ENCODE measurements around the gene HACE1. TPM values are rescaled to one million over a fixed set of nuclear protein-coding genes. Genes with fewer than 3 reads are reported as not detected.
"Not testable (repeated sequence)": the region's sequence is repeated elsewhere in the genome, so short reads cannot be mapped to it uniquely, and the experiment has no call there.

The HACE1 gene
- total RNA-seq, 2 experiments from 2014 or later: 15.6 to 22.0 TPM

GRCh38 chr6:104860221-104860620 is 502 bp upstream of the HACE1 start:
- H3K27ac Mint-ChIP-seq: peak overlapping the region; percentile 15
- no peak for DNase-seq
- CTCF ChIA-PET: interaction anchor here (1.3 to 3.3 kb wide), 5 partner anchors 10 to 217 kb away, joined by 3 to 21 read pairs (median 4); no protein-coding TSS in a partner anchor

GRCh38 chr6:104858642-104859041 is 1.1 kb downstream of the HACE1 start:
- no peak overlapping the region for H3K27ac Mint-ChIP-seq
- peak overlapping the region; percentile 90 for H3K4me3 Mint-ChIP-seq
- DNase-seq: no peak
- peaks cover 20% of the 10 kb centered on the region for H3K4me1 Mint-ChIP-seq
- no peaks in the 10 kb centered on the region for H3K9me3 Mint-ChIP-seq (ENCODE audit: low read depth)
- CTCF ChIA-PET: interaction anchor here (1.4 to 3.3 kb wide), 3 partner anchors 11 to 69 kb away, joined by 3 to 21 read pairs (median 11); no protein-coding TSS in a partner anchor
- no peaks in the 10 kb centered on the region for H3K27me3 Mint-ChIP-seq
- no peak for ATAC-seq
- H3K36me3 Mint-ChIP-seq: no peaks in the 10 kb centered on the region

More at GRCh38 chr6:104860221-104860620, 502 bp upstream of the HACE1 start:
- H3K27me3 Mint-ChIP-seq: peaks cover 2% of the 10 kb centered on the region
- no peaks in the 10 kb centered on the region for H3K9me3 Mint-ChIP-seq (ENCODE audit: low read depth)
- H3K4me3 Mint-ChIP-seq: peak overlapping the region; percentile 90
- H3K4me1 Mint-ChIP-seq: peaks cover 20% of the 10 kb centered on the region
- no peak for ATAC-seq
- no peaks in the 10 kb centered on the region for H3K36me3 Mint-ChIP-seq

- DNase-seq (no peak), ATAC-seq (no peak)
- CTCF ChIA-PET: no interaction called here
- Mint-ChIP-seq H3K4me3 (no peak overlapping the region), H3K27ac (no peak overlapping the region), H3K36me3 (peaks cover 9% of the 10 kb centered on the region), H3K27me3 (no peaks in the 10 kb centered on the region), H3K9me3 (ENCODE audit: low read depth) (no peaks in the 10 kb centered on the region), H3K4me1 (peaks cover 16% of the 10 kb centered on the region)
Observed at GRCh38 chr6:104855507-104855906, 4.2 kb downstream of the HACE1 start.

- H3K4me1 Mint-ChIP-seq; ATAC-seq; H3K4me3 Mint-ChIP-seq; H3K9me3 Mint-ChIP-seq (ENCODE audit: low read depth); H3K27me3 Mint-ChIP-seq; DNase-seq; H3K27ac Mint-ChIP-seq: not testable (repeated sequence)
- peaks cover 25% of the 10 kb centered on the region for H3K36me3 Mint-ChIP-seq
- CTCF ChIA-PET: interaction anchor here (4.6 kb wide), 1 partner anchor 12 kb away, joined by 21 read pairs; the partner anchor contains the start of gene HACE1
Observed at GRCh38 chr6:104847721-104848120, 12.0 kb downstream of the HACE1 start.

- Mint-ChIP-seq H3K27ac (no peak overlapping the region), H3K27me3 (no peaks in the 10 kb centered on the region), H3K36me3 (peaks cover 20% of the 10 kb centered on the region), H3K4me3 (no peak overlapping the region), H3K4me1 (no peaks in the 10 kb centered on the region), H3K9me3 (ENCODE audit: low read depth) (peaks cover 2% of the 10 kb centered on the region)
- DNase-seq (no peak), ATAC-seq (no peak)
- CTCF ChIA-PET: no interaction called here
Observed at GRCh38 chr6:104843229-104843628, 16.5 kb downstream of the HACE1 start.

- H3K27ac Mint-ChIP-seq: no peak overlapping the region
- no peak overlapping the region for H3K4me3 Mint-ChIP-seq
- no peaks in the 10 kb centered on the region for H3K27me3 Mint-ChIP-seq
- peaks cover 30% of the 10 kb centered on the region for H3K36me3 Mint-ChIP-seq
- no peaks in the 10 kb centered on the region for H3K4me1 Mint-ChIP-seq
- DNase-seq (no peak), ATAC-seq (no peak)
- CTCF ChIA-PET: no interaction called here
- H3K9me3 Mint-ChIP-seq (ENCODE audit: low read depth): peaks cover 2% of the 10 kb centered on the region
Observed at GRCh38 chr6:104837158-104837557, 22.6 kb downstream of the HACE1 start.

GRCh38 chr6:104836479-104837020 is 23.2 kb downstream of the HACE1 start:
- H3K27ac Mint-ChIP-seq: not testable (repeated sequence)

GRCh38 chr6:104835782-104836181 is 23.9 kb downstream of the HACE1 start:
- Mint-ChIP-seq H3K36me3 (peaks cover 31% of the 10 kb centered on the region), H3K27ac (no peak overlapping the region), H3K4me1 (no peaks in the 10 kb centered on the region), H3K9me3 (ENCODE audit: low read depth) (peaks cover 2% of the 10 kb centered on the region), H3K4me3 (no peak overlapping the region), H3K27me3 (no peaks in the 10 kb centered on the region)
- ATAC-seq (no peak), DNase-seq (no peak)
- CTCF ChIA-PET: no interaction called here

More at GRCh38 chr6:104836479-104837020, 23.2 kb downstream of the HACE1 start:
- H3K27me3 Mint-ChIP-seq; CTCF ChIA-PET; DNase-seq; H3K4me3 Mint-ChIP-seq; ATAC-seq; H3K4me1 Mint-ChIP-seq; H3K9me3 Mint-ChIP-seq (ENCODE audit: low read depth): not testable (repeated sequence)
- H3K36me3 Mint-ChIP-seq: peaks cover 30% of the 10 kb centered on the region

GRCh38 chr6:104829183-104829958 is 30.3 kb downstream of the HACE1 start:
- H3K36me3 Mint-ChIP-seq: peaks cover 10% of the 10 kb centered on the region
- H3K4me1 Mint-ChIP-seq: peaks cover 9% of the 10 kb centered on the region
- H3K9me3 Mint-ChIP-seq (ENCODE audit: low read depth): no peaks in the 10 kb centered on the region
- no peak overlapping the region for H3K4me3 Mint-ChIP-seq
- no peak for ATAC-seq
- H3K27me3 Mint-ChIP-seq: no peaks in the 10 kb centered on the region
- CTCF ChIA-PET: no interaction called here
- no peak for DNase-seq
- no peak overlapping the region for H3K27ac Mint-ChIP-seq

GRCh38 chr6:104828478-104828877 is 31.2 kb downstream of the HACE1 start:
- Mint-ChIP-seq H3K4me3 (no peak overlapping the region), H3K27me3 (no peaks in the 10 kb centered on the region), H3K4me1 (peaks cover 9% of the 10 kb centered on the region), H3K36me3 (peaks cover 16% of the 10 kb centered on the region), H3K27ac (no peak overlapping the region), H3K9me3 (ENCODE audit: low read depth) (no peaks in the 10 kb centered on the region)
- DNase-seq (no peak), ATAC-seq (no peak)
- CTCF ChIA-PET: no interaction called here

- H3K27me3 Mint-ChIP-seq; H3K9me3 Mint-ChIP-seq (ENCODE audit: low read depth); H3K27ac Mint-ChIP-seq; H3K4me3 Mint-ChIP-seq; DNase-seq; H3K4me1 Mint-ChIP-seq; ATAC-seq; CTCF ChIA-PET: not testable (repeated sequence)
- peaks cover 43% of the 10 kb centered on the region for H3K36me3 Mint-ChIP-seq
Observed at GRCh38 chr6:104820820-104821219, 38.9 kb downstream of the HACE1 start.

GRCh38 chr6:104816125-104816524 is 43.6 kb downstream of the HACE1 start:
- Mint-ChIP-seq H3K27me3 (no peaks in the 10 kb centered on the region), H3K4me3 (no peak overlapping the region), H3K27ac (no peak overlapping the region), H3K4me1 (no peaks in the 10 kb centered on the region), H3K36me3 (peaks cover 43% of the 10 kb centered on the region), H3K9me3 (ENCODE audit: low read depth) (peaks cover 8% of the 10 kb centered on the region)
- DNase-seq: no peak
- ATAC-seq: no peak
- CTCF ChIA-PET: interaction anchor here (1.3 kb wide), 1 partner anchor 26 kb away, joined by 3 read pairs; no protein-coding TSS in a partner anchor

- Mint-ChIP-seq H3K27me3 (no peaks in the 10 kb centered on the region), H3K4me3 (no peak overlapping the region), H3K4me1 (no peaks in the 10 kb centered on the region), H3K27ac (no peak overlapping the region), H3K36me3 (peaks cover 37% of the 10 kb centered on the region), H3K9me3 (ENCODE audit: low read depth) (peaks cover 8% of the 10 kb centered on the region)
- CTCF ChIA-PET: no interaction called here
- DNase-seq (no peak), ATAC-seq (no peak)
Observed at GRCh38 chr6:104814743-104815142, 45.0 kb downstream of the HACE1 start.

GRCh38 chr6:104813552-104813951 is 46.2 kb downstream of the HACE1 start:
- Mint-ChIP-seq H3K27ac (no peak overlapping the region), H3K9me3 (ENCODE audit: low read depth) (peaks cover 8% of the 10 kb centered on the region), H3K36me3 (peaks cover 29% of the 10 kb centered on the region), H3K4me1 (no peaks in the 10 kb centered on the region), H3K27me3 (no peaks in the 10 kb centered on the region), H3K4me3 (no peak overlapping the region)
- ATAC-seq (no peak), DNase-seq (no peak)
- CTCF ChIA-PET: no interaction called here
